Caco-2 (cell line): ENCODE results near the gene RCBTB1. TPM values are rescaled to one million over a fixed set of nuclear protein-coding genes. Genes with fewer than 3 reads are reported as not detected.

Experiments
- BruUV-seq: library from RNA; stranded (reverse); fragments of 400-500 nt; replicated peaks from 2 replicates; lab custom pipeline; 2021; lab: Mats Ljungman, UMichigan
- CTCF ChIA-PET: fragments of 300-600 bp; sonication (Branson Sonifier 250); formaldehyde crosslinking; loops from one replicate; lab custom pipeline; 2022; ENCODE audit warnings: antibody characterized with exemption; lab: Charles Lee
- POLR2A ChIA-PET: fragments of 300-600 bp; sonication (Branson Sonifier 250); formaldehyde crosslinking; loops from one replicate; lab custom pipeline; 2022; ENCODE audit warnings: antibody characterized with exemption; lab: Charles Lee
- DNase-seq, 2 experiments: peaks; one replicate each; pipeline versions ENCODE4 v3.0.0 to v3.0.0-alpha.2; 2020 to 2022
- H3K27me3 ChIP-seq: replicated peaks from 2 replicates; pipeline ENCODE4 v1.6.0; 2011; ENCODE audit warnings: low read length; ENCODE audit not compliant: control insufficient read depth, insufficient read depth
- H3K36me3 ChIP-seq: 2 replicates; pipeline ENCODE4 v1.5.1; 2011; ENCODE audit warnings: low read length; ENCODE audit not compliant: control insufficient read depth, insufficient read depth
- H3K4me1 ChIP-seq: fragments of 250-450 bp; sonication (Bioruptor Pico); 2 replicates; pipeline ENCODE4 v1.5.1; 2020; ENCODE audit warnings: mild to moderate bottlenecking
- H3K4me3 ChIP-seq: 2 replicates; pipeline ENCODE4 v1.5.1; 2011; ENCODE audit warnings: low read depth, mild to moderate bottlenecking, control low read depth, low read length
- H3K9me3 ChIP-seq: fragments of 250-450 bp; sonication (Bioruptor Pico); 2 replicates; pipeline ENCODE4 v1.5.1; 2020; ENCODE audit warnings: mild to moderate bottlenecking, moderate library complexity
- H3K27ac Mint-ChIP-seq: one replicate; pipeline ENCODE4 v1.8.0; 2022; ENCODE audit warnings: mixed read lengths; ENCODE audit not compliant: unreplicated experiment
- H3K27me3 Mint-ChIP-seq: one replicate; pipeline ENCODE4 v1.8.0; 2022; ENCODE audit warnings: mixed read lengths; ENCODE audit not compliant: insufficient read depth, unreplicated experiment
- H3K36me3 Mint-ChIP-seq: one replicate; pipeline ENCODE4 v1.8.0; 2022; ENCODE audit warnings: mild to moderate bottlenecking, mixed read lengths; ENCODE audit not compliant: insufficient read depth, unreplicated experiment
- H3K4me1 Mint-ChIP-seq: one replicate; pipeline ENCODE4 v1.8.0; 2022; ENCODE audit warnings: low read depth, mixed read lengths; ENCODE audit not compliant: unreplicated experiment
- H3K4me3 Mint-ChIP-seq: one replicate; pipeline ENCODE4 v1.8.0; 2022; ENCODE audit warnings: mild to moderate bottlenecking, moderate library complexity, mixed read lengths; ENCODE audit not compliant: unreplicated experiment
- H3K9me3 Mint-ChIP-seq: one replicate; pipeline ENCODE4 v1.8.0; 2022; ENCODE audit warnings: mixed read lengths; ENCODE audit not compliant: unreplicated experiment
- CTCF ChIP-seq, 2 experiments: fragments of 200-600 bp in 1 of 2; IDR thresholded peaks; 1 replicate in 1 of 2; 2 replicates in 1 of 2; pipeline versions ENCODE4 v1.5.1 to v1.8.0; 2011 to 2022; ENCODE audit warnings: antibody characterized with exemption in 1 of 2, control low read depth in 1 of 2, inconsistent platforms in 1 of 2, low read depth in 1 of 2, low read length in 1 of 2, mild to moderate bottlenecking in 1 of 2, moderate library complexity in 1 of 2; ENCODE audit not compliant: insufficient read depth in 1 of 2, severe bottlenecking in 1 of 2, unreplicated experiment in 1 of 2
- intact Hi-C: fragments of 100-400 bp; cut with micrococcal nuclease; formaldehyde crosslinking; loops from one replicate; pipeline ENCODE4 v1.10.0; 2022; ENCODE audit not compliant: unreplicated experiment
- total RNA-seq: library from RNA; stranded (reverse); gene quantifications from 2 replicates; pipeline ENCODE4 v1.2.3, GENCODE V29; 2022

The RCBTB1 gene
- total RNA-seq, 1 experiment from 2014 or later, result 25.7 TPM

GRCh38 chr13:49630580-49630979, 45.2 kb upstream of the RCBTB1 start:
- no TSS peak for BruUV-seq
- Histone ChIP-seq H3K4me3 (no peak overlapping the region), H3K36me3 (no peaks in the 10 kb centered on the region), H3K27me3 (no peaks in the 10 kb centered on the region), H3K4me1 (peaks cover 6% of the 10 kb centered on the region; the same call in 1 of the 2 replicates), H3K9me3 (no peaks in the 10 kb centered on the region)
- DNase-seq, result no peak
- Mint-ChIP-seq H3K9me3 (no peaks in the 10 kb centered on the region), H3K4me3 (no peak overlapping the region), H3K36me3 (no peaks in the 10 kb centered on the region), H3K27ac (no peak overlapping the region), H3K4me1 (no peaks in the 10 kb centered on the region), H3K27me3 (no peaks in the 10 kb centered on the region)
- intact Hi-C loops, result no loop called here
- POLR2A ChIA-PET, result no interaction called here
- TF ChIP-seq CTCF (IDR thresholded peaks at IDR 0.05; ENCODE audit: insufficient read depth in 1 of 2, low read depth in 1 of 2, low read length in 1 of 2, severe bottlenecking in 1 of 2, unreplicated experiment in 1 of 2), result no peak
- CTCF ChIA-PET, result no interaction called here

- Mint-ChIP-seq H3K27ac (no peak overlapping the region), H3K36me3 (no peaks in the 10 kb centered on the region), H3K27me3 (no peaks in the 10 kb centered on the region), H3K9me3 (no peaks in the 10 kb centered on the region), H3K4me1 (no peaks in the 10 kb centered on the region), H3K4me3 (no peak overlapping the region)
- no peaks in the 10 kb centered on the region for H3K27me3 ChIP-seq
- intact Hi-C loops, result no loop called here
- no peak overlapping the region for H3K4me3 ChIP-seq
- no peaks in the 10 kb centered on the region for H3K36me3 ChIP-seq
- peaks cover 6% of the 10 kb centered on the region; the same call in 1 of the 2 replicates for H3K4me1 ChIP-seq
- no peaks in the 10 kb centered on the region for H3K9me3 ChIP-seq
- CTCF ChIA-PET, result no interaction called here
- BruUV-seq, result no TSS peak
- DNase-seq, result no peak
- no peak for TF ChIP-seq CTCF (IDR thresholded peaks at IDR 0.05; ENCODE audit: insufficient read depth in 1 of 2, low read depth in 1 of 2, low read length in 1 of 2, severe bottlenecking in 1 of 2, unreplicated experiment in 1 of 2)
- POLR2A ChIA-PET, result no interaction called here
These were observed 44.6 kb upstream of the RCBTB1 start for GRCh38 chr13:49629947-49630346.

- no peaks in the 10 kb centered on the region for H3K9me3 Mint-ChIP-seq
- no peaks in the 10 kb centered on the region for H3K4me1 Mint-ChIP-seq
- DNase-seq, result no peak
- CTCF ChIA-PET, result no interaction called here
- no peaks in the 10 kb centered on the region for H3K27me3 Mint-ChIP-seq
- H3K9me3 ChIP-seq, result no peaks in the 10 kb centered on the region
- no peak overlapping the region for H3K27ac Mint-ChIP-seq
- no peaks in the 10 kb centered on the region for H3K36me3 Mint-ChIP-seq
- POLR2A ChIA-PET, result no interaction called here
- H3K27me3 ChIP-seq, result no peaks in the 10 kb centered on the region
- no TSS peak for BruUV-seq
- H3K4me1 ChIP-seq, result peaks cover 6% of the 10 kb centered on the region; the same call in 1 of the 2 replicates
- no peak overlapping the region for H3K4me3 ChIP-seq
- intact Hi-C loops, result no loop called here
- no peaks in the 10 kb centered on the region for H3K36me3 ChIP-seq
- H3K4me3 Mint-ChIP-seq, result no peak overlapping the region
- no peak for TF ChIP-seq CTCF (IDR thresholded peaks at IDR 0.05; ENCODE audit: insufficient read depth in 1 of 2, low read depth in 1 of 2, low read length in 1 of 2, severe bottlenecking in 1 of 2, unreplicated experiment in 1 of 2)
These were observed 44.0 kb upstream of the RCBTB1 start for GRCh38 chr13:49629196-49629938.
